Mesothelial cell of epicardium (in vitro differentiated cells): ENCODE results near the gene CELF5. TPM values are rescaled to one million over a fixed set of nuclear protein-coding genes. Genes with fewer than 3 reads are reported as not detected.
"Not testable (repeated sequence)": the region's sequence is repeated elsewhere in the genome, so short reads cannot be mapped to it uniquely, and the experiment has no call there.

Source experiments
- DNase-seq, 2 experiments: peaks; one replicate each; pipeline ENCODE4 v3.0.0; 2021; ENCODE audit warnings: low spot score in 2 of 2; ENCODE audit not compliant: unreplicated experiment in 2 of 2
- H3K27ac Mint-ChIP-seq: 2 replicates; pipeline ENCODE4 v1.8.0; 2021; ENCODE audit warnings: mixed read lengths
- H3K27me3 Mint-ChIP-seq: 2 replicates; pipeline ENCODE4 v1.8.0; 2021; ENCODE audit warnings: low read depth, mixed read lengths
- H3K36me3 Mint-ChIP-seq: 2 replicates; pipeline ENCODE4 v1.8.0; 2021; ENCODE audit warnings: mixed read lengths
- H3K4me1 Mint-ChIP-seq: 2 replicates; pipeline ENCODE4 v1.8.0; 2021; ENCODE audit warnings: mixed read lengths
- H3K4me3 Mint-ChIP-seq: 2 replicates; pipeline ENCODE4 v1.8.0; 2021; ENCODE audit warnings: mild to moderate bottlenecking, moderate library complexity, mixed read lengths
- H3K9me3 Mint-ChIP-seq: 2 replicates; pipeline ENCODE4 v1.8.0; 2021; ENCODE audit warnings: mixed read lengths
- CTCF ChIP-seq: fragments of 200-600 bp; sonication (generic); IDR thresholded peaks from one replicate; pipeline ENCODE4 v1.5.0; 2021; ENCODE audit warnings: antibody characterized with exemption; ENCODE audit not compliant: unreplicated experiment
- total RNA-seq: library from RNA; stranded (reverse); gene quantifications from 3 replicates; pipeline ENCODE4 v1.2.1, GENCODE V29; 2021

CELF5 gene
- total RNA-seq, 1 donor from 2014 or later = 2.4 TPM

- peaks cover 54% of the 10 kb centered on the region for H3K27me3 Mint-ChIP-seq
- no peaks in the 10 kb centered on the region for H3K9me3 Mint-ChIP-seq
- no peak overlapping the region for H3K27ac Mint-ChIP-seq
- H3K4me1 Mint-ChIP-seq = no peaks in the 10 kb centered on the region
- H3K36me3 Mint-ChIP-seq = no peaks in the 10 kb centered on the region
- peak overlapping the region; percentile 68 for H3K4me3 Mint-ChIP-seq
- TF ChIP-seq CTCF = no peak
- no peak for DNase-seq
These were observed 59.6 kb downstream of the CELF5 start for GRCh38 chr19:3283886-3284657.

DNA sequence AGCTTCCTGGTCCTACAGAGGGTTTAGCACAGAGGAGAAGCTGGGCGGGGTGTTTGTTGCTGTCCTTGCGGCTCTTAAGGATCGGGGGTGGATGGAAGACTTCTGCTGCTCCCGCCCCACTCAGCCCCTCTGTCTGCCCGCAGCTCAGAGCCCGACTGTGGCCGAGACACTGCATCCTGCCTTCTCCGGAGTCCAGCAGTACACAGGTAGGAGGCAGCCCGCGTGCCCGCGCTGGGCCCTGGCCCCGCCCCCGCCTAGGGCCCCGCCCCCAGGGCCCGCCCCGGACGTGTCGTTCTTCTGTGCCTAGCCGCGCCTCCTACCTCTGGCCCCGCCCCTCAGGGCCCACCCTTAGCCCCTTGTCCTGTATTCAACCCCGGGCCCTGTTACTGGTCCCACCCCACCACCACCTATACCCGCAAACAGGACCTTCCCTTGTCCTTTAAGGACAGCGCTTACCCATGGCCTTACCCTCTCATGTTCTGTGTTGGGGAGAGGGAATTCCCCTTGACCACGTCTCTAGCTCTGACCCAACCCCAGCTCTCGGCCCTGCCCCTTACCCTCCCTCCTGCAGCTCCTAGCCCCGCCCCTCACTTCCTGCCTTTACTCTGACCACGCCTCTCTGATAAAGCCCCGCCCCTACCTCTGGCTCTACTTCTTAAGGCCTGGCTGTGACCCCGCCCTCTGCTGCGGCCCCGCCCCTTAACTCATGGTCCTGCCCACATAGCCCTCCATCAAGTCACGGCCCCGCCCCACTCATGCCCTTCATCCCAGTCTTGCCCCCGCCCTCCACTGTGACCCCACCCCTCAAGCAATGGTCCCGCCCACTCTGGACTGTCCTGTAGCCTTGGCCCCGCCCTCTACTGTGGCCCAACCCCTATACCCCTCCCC lies 60.5 kb downstream of the CELF5 start:
- TF ChIP-seq CTCF = no peak
- H3K9me3 Mint-ChIP-seq = no peaks in the 10 kb centered on the region
- no peaks in the 10 kb centered on the region for H3K4me1 Mint-ChIP-seq
- peak overlapping the region; percentile 86 for H3K27ac Mint-ChIP-seq
- peak; percentile 68 to 84 for DNase-seq
- peak overlapping the region; percentile 68 for H3K4me3 Mint-ChIP-seq
- H3K27me3 Mint-ChIP-seq = peaks cover 56% of the 10 kb centered on the region
- no peaks in the 10 kb centered on the region for H3K36me3 Mint-ChIP-seq

- Mint-ChIP-seq H3K27ac (no peak overlapping the region), H3K4me1 (no peaks in the 10 kb centered on the region), H3K27me3 (peaks cover 56% of the 10 kb centered on the region), H3K9me3 (no peaks in the 10 kb centered on the region), H3K4me3 (peak overlapping the region; percentile 37), H3K36me3 (no peaks in the 10 kb centered on the region)
- peak in 1 of 2 experiments; percentile 53 for DNase-seq
- no peak for TF ChIP-seq CTCF
These were observed 61.3 kb downstream of the CELF5 start for GRCh38 chr19:3285647-3286176.

DNA sequence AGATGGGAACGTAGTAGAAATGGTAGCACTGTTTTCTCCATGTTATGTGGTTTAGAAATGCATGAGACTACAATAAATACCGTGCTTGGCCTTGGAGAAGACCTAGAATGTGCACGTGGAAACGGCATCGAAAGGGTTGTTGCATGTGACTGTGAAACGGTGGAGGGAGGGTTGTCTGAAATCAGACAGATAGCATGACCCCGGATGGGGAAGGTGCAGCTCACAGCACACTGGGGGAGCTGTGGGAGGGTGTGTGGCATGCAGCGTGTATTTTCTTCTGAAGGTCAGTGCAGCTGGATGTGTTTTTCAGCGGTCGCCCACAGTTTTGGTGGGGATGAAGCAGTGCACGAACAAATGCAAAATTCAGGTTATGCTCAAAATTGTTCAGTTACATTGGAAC lies 63.4 kb downstream of the CELF5 start:
- Mint-ChIP-seq H3K4me1 (no peaks in the 10 kb centered on the region), H3K27me3 (peaks cover 49% of the 10 kb centered on the region), H3K27ac (no peak overlapping the region), H3K9me3 (no peaks in the 10 kb centered on the region), H3K36me3 (no peaks in the 10 kb centered on the region), H3K4me3 (no peak overlapping the region)
- no peak for TF ChIP-seq CTCF
- DNase-seq = no peak

DNA sequence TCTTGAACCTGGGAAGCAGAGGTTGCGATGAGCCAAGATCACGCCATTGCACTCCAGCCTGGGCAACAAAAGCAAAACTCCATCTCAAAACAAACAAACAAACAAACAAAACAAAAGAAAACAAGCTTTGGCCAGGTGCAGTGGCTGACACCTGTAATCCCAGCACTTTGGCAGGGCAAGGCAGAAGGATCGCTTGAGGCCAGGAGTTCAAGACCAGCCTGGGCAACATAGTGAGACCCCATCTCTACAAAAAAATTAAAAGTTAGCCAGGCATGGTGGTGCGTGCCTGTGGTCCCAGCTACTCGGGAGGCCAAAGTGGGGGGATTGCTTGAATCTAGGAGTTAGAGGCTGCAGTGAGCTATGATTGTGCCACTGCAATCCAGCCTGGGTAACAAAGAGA lies 64.0 kb downstream of the CELF5 start:
- not testable (repeated sequence) for H3K9me3 Mint-ChIP-seq, H3K27ac Mint-ChIP-seq, H3K4me3 Mint-ChIP-seq, H3K4me1 Mint-ChIP-seq, DNase-seq, H3K36me3 Mint-ChIP-seq
- H3K27me3 Mint-ChIP-seq = peaks cover 48% of the 10 kb centered on the region
